ENCODE measurements around the gene CCDC12.

- TF ChIP-seq CTCF (CRISPR knock-in tag; IDR thresholded peaks at IDR 0.05) = no peak
- no peak for TF ChIP-seq BCL3 (CRISPR knock-in tag; IDR thresholded peaks at IDR 0.05)
- no peak for TF ChIP-seq ZNF138 (CRISPR knock-in tag; IDR thresholded peaks at IDR 0.05; ENCODE audit: low read depth)
- TF ChIP-seq POLR2A (IDR thresholded peaks at IDR 0.05; ENCODE audit: insufficient read depth in 1 of 2, low read depth in 2 of 2, low read length in 2 of 2) = no peak
- TF ChIP-seq USF2 (IDR thresholded peaks at IDR 0.05; ENCODE audit: low read depth, low read length) = no peak
- no peak for TF ChIP-seq USF2 (CRISPR knock-in tag; IDR thresholded peaks at IDR 0.05; ENCODE audit: borderline replicate concordance)
- no peak for TF ChIP-seq SUZ12 (IDR thresholded peaks at IDR 0.05; ENCODE audit: low read depth, low read length)
- no peak for TF ChIP-seq PBX2 (CRISPR knock-in tag; IDR thresholded peaks at IDR 0.05)
- no peak for TF ChIP-seq PCBP1 (IDR thresholded peaks at IDR 0.05; ENCODE audit: borderline replicate concordance, low read depth, low read length)
- peak; percentile 26; the same call in 1 of the 2 replicates for TF ChIP-seq FOXP4 (CRISPR knock-in tag; IDR thresholded peaks at IDR 0.05)
- TF ChIP-seq CEBPZ (IDR thresholded peaks at IDR 0.05; ENCODE audit: low read length) = no peak
- TF ChIP-seq EP300 (IDR thresholded peaks at IDR 0.05; ENCODE audit: low read depth in 2 of 2, low read length in 2 of 2) = peak in 1 of 2 experiments; percentile 70; a peak in 1 of 4 replicates
- no peak for TF ChIP-seq EP300 (CRISPR knock-in tag; IDR thresholded peaks at IDR 0.05; ENCODE audit: borderline replicate concordance)
- TF ChIP-seq UBTF (CRISPR knock-in tag; IDR thresholded peaks at IDR 0.05) = no peak
- no peak for TF ChIP-seq YEATS2 (CRISPR knock-in tag; IDR thresholded peaks at IDR 0.05; ENCODE audit: borderline replicate concordance)
- no peak for TF ChIP-seq TCF7L2 (IDR thresholded peaks at IDR 0.05; ENCODE audit: low read depth, low read length)
These were observed 41.7 kb upstream of the CCDC12 start for GRCh38 chr3:47018269-47018611.
